ENCODE data around the gene OBSCN. TPM values are rescaled to one million over a fixed set of nuclear protein-coding genes. Genes with fewer than 3 reads are reported as not detected.
A peak's percentile ranks its signal among the peaks of the same experiment; 100 is the strongest.

Gene OBSCN
- total RNA-seq, 1 experiment from 2014 or later: 5.6 TPM

GRCh38 chr1:228393811-228394570 is 186.1 kb downstream of the OBSCN start:
- Mint-ChIP-seq H3K4me3 (ENCODE audit: unreplicated experiment) (no peak overlapping the region), H3K27me3 (ENCODE audit: insufficient read depth, unreplicated experiment) (no peaks in the 10 kb centered on the region), H3K36me3 (ENCODE audit: insufficient read depth, unreplicated experiment) (peaks cover 57% of the 10 kb centered on the region), H3K27ac (ENCODE audit: unreplicated experiment) (no peak overlapping the region), H3K4me1 (ENCODE audit: low read depth, unreplicated experiment) (no peaks in the 10 kb centered on the region), H3K9me3 (ENCODE audit: unreplicated experiment) (no peaks in the 10 kb centered on the region)
- Histone ChIP-seq H3K4me1 (no peaks in the 10 kb centered on the region), H3K9me3 (no peaks in the 10 kb centered on the region), H3K27me3 (replicated peaks; ENCODE audit: control insufficient read depth, insufficient read depth, low read length) (no peaks in the 10 kb centered on the region), H3K4me3 (ENCODE audit: low read depth, low read length) (no peak overlapping the region), H3K36me3 (ENCODE audit: control insufficient read depth, insufficient read depth, low read length) (no peaks in the 10 kb centered on the region; the same call in 1 of the 2 replicates)
- ChIA-PET CTCF (interaction anchor here (0.6 kb wide), 1 partner anchor 13 kb away, joined by 5 read pairs; no protein-coding TSS in a partner anchor), POLR2A (interaction anchor here (1.5 kb wide), 1 partner anchor 13 kb away, joined by 17 read pairs; the partner anchor contains the start of gene TRIM11)
- intact Hi-C loops (cut with micrococcal nuclease; ENCODE audit: unreplicated experiment): loop anchor here (5.0 kb wide), 1 partner anchor 127 kb away; no protein-coding TSS in a partner anchor
- BruUV-seq (replicated peaks): TSS peak; percentile 16
- DNase-seq: peak in 1 of 2 experiments; percentile 15
- no peak for TF ChIP-seq CTCF (IDR thresholded peaks at IDR 0.05; ENCODE audit: insufficient read depth in 1 of 2, low read depth in 1 of 2, low read length in 1 of 2, severe bottlenecking in 1 of 2, unreplicated experiment in 1 of 2)

- Histone ChIP-seq H3K9me3 (no peaks in the 10 kb centered on the region), H3K27me3 (replicated peaks; ENCODE audit: control insufficient read depth, insufficient read depth, low read length) (no peaks in the 10 kb centered on the region), H3K4me1 (no peaks in the 10 kb centered on the region), H3K4me3 (ENCODE audit: low read depth, low read length) (no peak overlapping the region), H3K36me3 (ENCODE audit: control insufficient read depth, insufficient read depth, low read length) (no peaks in the 10 kb centered on the region; the same call in 1 of the 2 replicates)
- Mint-ChIP-seq H3K9me3 (ENCODE audit: unreplicated experiment) (no peaks in the 10 kb centered on the region), H3K36me3 (ENCODE audit: insufficient read depth, unreplicated experiment) (peaks cover 62% of the 10 kb centered on the region), H3K4me1 (ENCODE audit: low read depth, unreplicated experiment) (no peaks in the 10 kb centered on the region), H3K27ac (ENCODE audit: unreplicated experiment) (no peak overlapping the region), H3K27me3 (ENCODE audit: insufficient read depth, unreplicated experiment) (no peaks in the 10 kb centered on the region), H3K4me3 (ENCODE audit: unreplicated experiment) (no peak overlapping the region)
- BruUV-seq (replicated peaks): no TSS peak
- ChIA-PET POLR2A (interaction anchor here (1.5 kb wide), 1 partner anchor 12 kb away, joined by 17 read pairs; the partner anchor contains the start of gene TRIM11), CTCF (no interaction called here)
- no peak for TF ChIP-seq CTCF (IDR thresholded peaks at IDR 0.05; ENCODE audit: insufficient read depth in 1 of 2, low read depth in 1 of 2, low read length in 1 of 2, severe bottlenecking in 1 of 2, unreplicated experiment in 1 of 2)
- intact Hi-C loops (cut with micrococcal nuclease; ENCODE audit: unreplicated experiment): loop anchor here (5.0 kb wide), 1 partner anchor 127 kb away; no protein-coding TSS in a partner anchor
- DNase-seq: peak in 1 of 2 experiments; percentile 32
Measured at GRCh38 chr1:228394571-228395394, 186.9 kb downstream of the OBSCN start.
